Ishikawa (cell line): ENCODE measurements around the gene SLC26A8.
A peak's percentile ranks its signal among the peaks of the same experiment; 100 is the strongest.

Experiments
- CEBPB ChIP-seq: IDR thresholded peaks from 2 replicates; pipeline ENCODE4 v1.6.1; 2012
- CREB1 ChIP-seq: IDR thresholded peaks from 2 replicates; pipeline ENCODE4 v1.6.1; 2012; ENCODE audit warnings: low read depth
- EGR1 ChIP-seq: IDR thresholded peaks from 2 replicates; pipeline ENCODE4 v1.6.1; 2012
- EP300 ChIP-seq: IDR thresholded peaks from 2 replicates; pipeline ENCODE4 v1.6.1; 2012; ENCODE audit warnings: borderline replicate concordance
- FOXM1 ChIP-seq: IDR thresholded peaks from 2 replicates; pipeline ENCODE4 v1.6.1; 2012; ENCODE audit warnings: low read depth, borderline replicate concordance
- NFIC ChIP-seq: IDR thresholded peaks from 2 replicates; pipeline ENCODE4 v1.6.1; 2012
- RAD21 ChIP-seq: IDR thresholded peaks from 2 replicates; pipeline ENCODE4 v1.6.1; 2012; ENCODE audit warnings: low read depth
- TAF1 ChIP-seq: IDR thresholded peaks from 2 replicates; pipeline ENCODE4 v1.6.1; 2012; ENCODE audit warnings: low read depth, mild to moderate bottlenecking
- TCF12 ChIP-seq: IDR thresholded peaks from 2 replicates; pipeline ENCODE4 v1.6.1; 2012; ENCODE audit warnings: low read depth
- TEAD4 ChIP-seq: IDR thresholded peaks from 2 replicates; pipeline ENCODE4 v1.6.1; 2012
- YY1 ChIP-seq: IDR thresholded peaks from 2 replicates; pipeline ENCODE4 v1.6.1; 2012; ENCODE audit warnings: low read depth
- ZBTB7A ChIP-seq: IDR thresholded peaks from 2 replicates; pipeline ENCODE4 v1.6.1; 2012; ENCODE audit warnings: low read depth
- TF ChIP-seq, protein P1 (sequence below): IDR thresholded peaks from 2 replicates; pipeline ENCODE4 v1.6.1; 2012; ENCODE audit warnings: low read depth, mild to moderate bottlenecking
- TF ChIP-seq, protein P2 (sequence below): IDR thresholded peaks from 2 replicates; pipeline ENCODE4 v1.6.1; 2012
- TF ChIP-seq, protein P3 (sequence below): IDR thresholded peaks from 2 replicates; pipeline ENCODE4 v1.6.1; 2012

The SLC26A8 gene

DNA sequence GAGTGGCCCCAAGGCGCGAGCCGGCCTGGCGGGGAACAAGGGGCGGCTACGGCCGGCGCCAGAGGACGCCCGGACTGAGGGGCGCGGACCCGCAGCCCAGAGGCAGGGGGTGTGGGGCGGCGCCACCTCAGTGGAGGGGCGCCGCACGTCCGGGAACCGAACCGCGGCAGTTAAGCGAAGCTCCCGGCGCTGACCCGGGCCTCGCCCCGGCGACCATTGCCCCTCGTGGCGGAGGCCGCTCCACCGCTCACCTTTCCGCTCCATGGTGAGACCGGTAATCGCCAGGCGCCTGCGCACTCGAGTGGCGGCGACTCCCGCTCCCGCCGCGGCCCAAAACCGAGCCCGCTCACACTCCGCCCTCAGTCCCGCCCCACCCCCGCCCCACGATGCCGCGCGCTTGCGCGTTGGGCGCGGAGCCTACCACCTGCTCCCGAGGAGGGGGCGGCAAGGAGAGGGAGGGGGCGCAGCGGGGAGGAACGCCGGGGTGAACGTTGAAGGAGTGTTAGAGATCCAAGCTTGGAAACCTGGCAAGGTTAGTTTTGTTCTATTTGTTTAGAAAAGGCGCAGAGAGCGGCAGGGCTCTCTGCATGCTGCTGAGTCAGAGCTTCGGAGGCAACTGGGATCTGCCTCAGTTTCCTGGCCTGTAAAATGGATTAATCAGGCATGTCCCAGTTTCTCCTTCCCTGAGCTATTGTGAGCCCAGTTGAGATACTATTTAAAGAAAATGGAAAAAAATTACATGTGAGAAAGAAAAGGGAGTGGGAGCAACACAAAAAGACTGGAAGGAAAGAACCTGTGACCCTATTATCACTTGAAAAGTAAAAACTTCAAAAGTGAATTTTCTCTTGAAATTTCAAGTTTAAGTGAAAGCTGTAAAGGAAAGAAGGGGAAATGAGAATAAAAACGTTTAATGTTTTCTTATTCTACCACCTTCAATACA lies 103.4 kb downstream of the SLC26A8 start, which contains the start of gene SRPK1:
SRPK1 (minus strand) TSS at position 306 of the 940 bp plus-strand sequence; CDS start at position 264, 42 bp downstream.
- TF ChIP-seq CREB1 (no peak), FOXM1 (no peak), YY1 (peak; percentile 75), EP300 (no peak), EGR1 (peak; percentile 70), ZBTB7A (peak; percentile 92), RAD21 (no peak), TEAD4 (no peak), CEBPB (no peak), TCF12 (no peak), NFIC (no peak), TAF1 (peak; percentile 95)
- TF ChIP-seq, protein P1, sequence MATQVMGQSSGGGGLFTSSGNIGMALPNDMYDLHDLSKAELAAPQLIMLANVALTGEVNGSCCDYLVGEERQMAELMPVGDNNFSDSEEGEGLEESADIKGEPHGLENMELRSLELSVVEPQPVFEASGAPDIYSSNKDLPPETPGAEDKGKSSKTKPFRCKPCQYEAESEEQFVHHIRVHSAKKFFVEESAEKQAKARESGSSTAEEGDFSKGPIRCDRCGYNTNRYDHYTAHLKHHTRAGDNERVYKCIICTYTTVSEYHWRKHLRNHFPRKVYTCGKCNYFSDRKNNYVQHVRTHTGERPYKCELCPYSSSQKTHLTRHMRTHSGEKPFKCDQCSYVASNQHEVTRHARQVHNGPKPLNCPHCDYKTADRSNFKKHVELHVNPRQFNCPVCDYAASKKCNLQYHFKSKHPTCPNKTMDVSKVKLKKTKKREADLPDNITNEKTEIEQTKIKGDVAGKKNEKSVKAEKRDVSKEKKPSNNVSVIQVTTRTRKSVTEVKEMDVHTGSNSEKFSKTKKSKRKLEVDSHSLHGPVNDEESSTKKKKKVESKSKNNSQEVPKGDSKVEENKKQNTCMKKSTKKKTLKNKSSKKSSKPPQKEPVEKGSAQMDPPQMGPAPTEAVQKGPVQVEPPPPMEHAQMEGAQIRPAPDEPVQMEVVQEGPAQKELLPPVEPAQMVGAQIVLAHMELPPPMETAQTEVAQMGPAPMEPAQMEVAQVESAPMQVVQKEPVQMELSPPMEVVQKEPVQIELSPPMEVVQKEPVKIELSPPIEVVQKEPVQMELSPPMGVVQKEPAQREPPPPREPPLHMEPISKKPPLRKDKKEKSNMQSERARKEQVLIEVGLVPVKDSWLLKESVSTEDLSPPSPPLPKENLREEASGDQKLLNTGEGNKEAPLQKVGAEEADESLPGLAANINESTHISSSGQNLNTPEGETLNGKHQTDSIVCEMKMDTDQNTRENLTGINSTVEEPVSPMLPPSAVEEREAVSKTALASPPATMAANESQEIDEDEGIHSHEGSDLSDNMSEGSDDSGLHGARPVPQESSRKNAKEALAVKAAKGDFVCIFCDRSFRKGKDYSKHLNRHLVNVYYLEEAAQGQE, result no peak
- TF ChIP-seq, protein P2, sequence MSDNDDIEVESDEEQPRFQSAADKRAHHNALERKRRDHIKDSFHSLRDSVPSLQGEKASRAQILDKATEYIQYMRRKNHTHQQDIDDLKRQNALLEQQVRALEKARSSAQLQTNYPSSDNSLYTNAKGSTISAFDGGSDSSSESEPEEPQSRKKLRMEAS, result peak; percentile 88
- TF ChIP-seq, protein P3, sequence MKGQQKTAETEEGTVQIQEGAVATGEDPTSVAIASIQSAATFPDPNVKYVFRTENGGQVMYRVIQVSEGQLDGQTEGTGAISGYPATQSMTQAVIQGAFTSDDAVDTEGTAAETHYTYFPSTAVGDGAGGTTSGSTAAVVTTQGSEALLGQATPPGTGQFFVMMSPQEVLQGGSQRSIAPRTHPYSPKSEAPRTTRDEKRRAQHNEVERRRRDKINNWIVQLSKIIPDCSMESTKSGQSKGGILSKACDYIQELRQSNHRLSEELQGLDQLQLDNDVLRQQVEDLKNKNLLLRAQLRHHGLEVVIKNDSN, result no peak

DNA sequence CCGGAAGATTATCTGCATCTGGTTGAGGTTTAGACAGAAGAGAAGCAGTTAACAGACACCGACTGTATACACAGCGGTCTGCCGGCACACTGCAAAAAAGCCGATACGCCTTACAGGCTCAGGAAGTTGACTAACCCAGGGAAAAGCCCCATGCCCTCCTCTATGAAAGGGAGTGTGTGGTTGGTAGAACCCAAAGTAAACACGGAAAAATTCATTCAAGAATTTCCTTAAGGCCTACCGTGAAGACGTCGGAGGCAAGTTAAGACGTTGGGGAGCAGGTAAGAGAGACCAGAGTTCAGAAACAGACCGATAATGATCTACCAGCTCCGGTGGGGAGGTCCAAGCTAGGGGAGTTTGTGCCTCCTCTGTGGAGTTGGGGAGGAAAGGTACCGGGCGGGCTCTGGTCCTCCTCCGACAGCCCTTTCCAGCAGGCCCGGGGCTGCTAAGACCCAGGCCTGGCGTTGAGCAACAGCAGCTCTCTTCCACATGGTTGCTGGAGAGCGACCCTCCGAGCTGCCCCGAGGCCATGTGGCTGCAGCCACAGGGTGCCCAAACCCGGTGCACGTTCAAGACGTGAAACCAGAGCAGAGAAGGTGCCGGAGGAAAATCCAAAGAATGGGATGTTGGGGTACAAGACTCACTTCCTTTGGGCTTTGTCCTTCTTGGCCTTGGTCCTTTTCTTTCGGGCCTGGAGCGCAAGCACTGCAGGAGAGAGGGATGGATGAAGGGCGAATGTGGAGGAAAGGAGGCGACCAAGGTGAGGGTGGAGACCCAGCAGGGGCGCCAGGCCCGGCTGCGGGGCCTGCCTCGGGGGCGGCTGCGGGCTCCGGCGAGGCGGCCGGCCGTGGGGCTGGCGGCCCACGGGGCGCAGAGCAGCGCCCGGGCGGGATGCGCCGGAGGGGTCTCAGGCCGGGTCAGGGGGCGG lies 104.4 kb downstream of the SLC26A8 start:
- TF ChIP-seq, protein P1, result 0 out of 2 replicates have a peak, but pooled peaks have one; percentile 26
- no peak for TF ChIP-seq NFIC
- no peak for TF ChIP-seq YY1
- no peak for TF ChIP-seq RAD21
- TF ChIP-seq, protein P2, result peak; percentile 48; the same call in 1 of the 2 replicates

DNA sequence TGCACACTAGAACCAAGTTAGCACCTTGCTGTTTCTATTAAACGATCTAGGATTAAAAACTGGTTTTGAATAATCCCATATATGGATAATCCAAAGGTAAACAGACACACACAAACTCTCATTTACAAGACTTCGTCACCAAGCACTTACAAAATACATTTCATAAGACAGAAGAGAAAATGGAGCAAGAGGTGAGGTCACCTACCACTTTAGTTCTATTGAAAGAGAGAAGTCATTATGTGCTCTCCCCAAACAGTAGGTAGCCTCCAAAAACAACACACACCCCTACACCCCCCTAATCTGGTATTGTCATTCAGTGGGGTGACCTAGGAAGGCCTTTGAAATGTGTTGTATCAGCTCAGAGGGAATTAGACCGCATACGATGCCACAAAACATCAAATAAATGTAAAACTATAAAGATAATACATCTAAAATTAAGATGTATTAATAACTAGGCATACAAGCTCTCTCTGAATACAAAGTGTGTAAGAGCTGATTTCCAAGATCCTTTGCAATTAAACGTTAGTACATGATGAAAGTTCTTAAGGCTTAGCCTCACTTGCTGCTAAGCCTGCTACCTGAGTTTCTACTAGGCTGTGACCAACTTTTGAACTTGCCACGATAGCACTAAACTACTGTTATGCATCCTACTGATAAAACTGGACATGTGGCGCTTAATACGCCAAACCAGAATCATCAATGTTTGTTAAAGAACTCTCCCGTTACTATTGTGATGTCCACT lies 105.2 kb downstream of the SLC26A8 start:
- TF ChIP-seq TCF12, result no peak

DNA sequence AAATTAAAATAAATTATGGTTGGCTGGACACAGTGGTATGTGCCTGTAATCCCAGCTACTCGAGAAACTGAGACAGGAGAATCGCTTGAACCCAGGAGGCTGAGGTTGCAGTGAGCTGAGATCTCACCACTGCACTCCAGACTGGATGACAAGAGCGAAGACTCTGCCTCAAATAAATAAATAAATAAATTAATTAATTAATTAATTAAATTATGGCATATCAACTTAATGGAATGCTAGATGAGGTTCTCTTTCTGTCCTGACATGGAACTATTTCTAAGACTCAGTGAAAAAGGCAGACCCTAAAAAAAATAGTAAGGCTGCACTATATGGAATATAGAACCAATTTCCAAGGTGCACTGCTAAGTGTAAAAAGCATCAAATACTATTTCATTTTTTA lies 108.4 kb downstream of the SLC26A8 start:
- TF ChIP-seq ZBTB7A (no peak), NFIC (no peak), TAF1 (no peak), EP300 (no peak), RAD21 (no peak), FOXM1 (no peak)
- TF ChIP-seq, protein P1, result no peak
- TF ChIP-seq, protein P2, result no peak
